Right lobe of liver (tissue), 4 donors: ENCODE measurements around the gene GBE1.
A peak's percentile ranks its signal among the peaks of the same experiment; 100 is the strongest.

Source experiments
- CTCF ChIP-seq, 4 donors: fragments of 200-600 bp in 3 of 4; fragments of 450-650 bp in 1 of 4; IDR thresholded peaks; one replicate each; pipeline versions ENCODE4 v1.5.1 to v1.8.0; 2016 to 2022; ENCODE audit warnings: antibody characterized with exemption in 4 of 4, mild to moderate bottlenecking in 2 of 4
- POLR2A ChIP-seq: fragments of 450-650 bp; IDR thresholded peaks from one replicate; pipeline ENCODE4 v1.6.1; 2017; ENCODE audit warnings: antibody characterized with exemption, mild to moderate bottlenecking
- donor health status: DM: no; HTN: no; CAD: no.
- donor health status: DM: no; HTN: no; CAD: no.
- donor health status: DM: no; HTN: yes; CAD: no.

- TF ChIP-seq CTCF (IDR thresholded peaks at IDR 0.05) (peak in 1 of 4 donors; percentile 5), POLR2A (no peak)
These were observed 597 bp upstream of the GBE1 start for GRCh38 chr3:81761904-81762580.
